SU-DHL-6 (cell line): Measurements from ENCODE around the gene SFRP5.

Experiments used
- H2AFZ ChIP-seq: fragments of 200-600 bp; sonication (generic); 2 replicates; pipeline ENCODE4 v1.6.1; 2014; ENCODE audit warnings: low read depth, mild to moderate bottlenecking, moderate library complexity, mixed read lengths, antibody characterized with exemption, low read length; ENCODE audit not compliant: severe bottlenecking
- H3F3A ChIP-seq: fragments of 200-600 bp; shearing (Covaris generic); 2 replicates; pipeline ENCODE4 v1.6.0; 2016; ENCODE audit warnings: antibody characterized with exemption, mild to moderate bottlenecking; ENCODE audit not compliant: insufficient read depth
- H3K27ac ChIP-seq: fragments of 200-600 bp; sonication (generic); 2 replicates; pipeline ENCODE4 v1.5.1; 2016; ENCODE audit warnings: low read depth, mild to moderate bottlenecking, low read length, moderate library complexity, mixed read lengths
- H3K27me3 ChIP-seq: fragments of 200-600 bp; sonication (generic), shearing (Covaris generic); 2 replicates; pipeline ENCODE4 v1.6.0; 2014; ENCODE audit warnings: mild to moderate bottlenecking, low read length
- H3K36me3 ChIP-seq: fragments of 200-600 bp; sonication (generic); 2 replicates; pipeline ENCODE4 v1.6.1; 2014; ENCODE audit warnings: mild to moderate bottlenecking, low read length, mixed read lengths
- H3K4me2 ChIP-seq: fragments of 300-600, 200-600 bp; shearing (Covaris generic), sonication (generic); 2 replicates; pipeline ENCODE4 v1.6.0; 2014; ENCODE audit warnings: low read length, low read depth, mild to moderate bottlenecking; ENCODE audit not compliant: poor library complexity, severe bottlenecking
- H3K4me3 ChIP-seq: fragments of 200-600 bp; sonication (generic); 2 replicates; pipeline ENCODE4 v1.5.1; 2014; ENCODE audit warnings: antibody characterized with exemption, low read length, mild to moderate bottlenecking, mixed read lengths; ENCODE audit not compliant: insufficient read depth, poor library complexity, severe bottlenecking
- H3K79me2 ChIP-seq: fragments of 200-600 bp; sonication (generic); 2 replicates; pipeline ENCODE4 v1.6.1; 2014; ENCODE audit warnings: mild to moderate bottlenecking, low read length, moderate library complexity; ENCODE audit not compliant: insufficient read depth
- H3K9ac ChIP-seq: fragments of 200-600 bp; sonication (generic); 2 replicates; pipeline ENCODE4 v1.7.0; 2014; ENCODE audit warnings: mild to moderate bottlenecking, low read length
- H3K9me2 ChIP-seq: fragments of 200-600 bp; sonication (generic); replicated peaks from 2 replicates; pipeline ENCODE4 v1.6.1; 2014; ENCODE audit warnings: low read length; ENCODE audit not compliant: insufficient read depth
- H3K9me3 ChIP-seq: fragments of 200-600 bp; sonication (generic); 2 replicates; pipeline ENCODE4 v1.6.1; 2014; ENCODE audit warnings: low read length, mixed read lengths; ENCODE audit not compliant: insufficient read depth
- H4K20me1 ChIP-seq: fragments of 200-600 bp; sonication (generic); 2 replicates; pipeline ENCODE4 v1.6.1; 2014; ENCODE audit warnings: low read depth, mild to moderate bottlenecking, antibody characterized with exemption, low read length, moderate library complexity, mixed read lengths
- CTCF ChIP-seq: fragments of 200-600 bp; sonication (generic); IDR thresholded peaks from one replicate; pipeline ENCODE4 v1.5.1; 2017; ENCODE audit warnings: antibody characterized with exemption, mild to moderate bottlenecking, low read length, moderate library complexity; ENCODE audit not compliant: insufficient read depth, poor library complexity, severe bottlenecking
- EZH2phosphoT487 ChIP-seq: fragments of 200-600 bp; sonication (generic), shearing (Covaris generic); conservative IDR thresholded peaks from 2 replicates; pipeline ENCODE4 v1.6.1; 2018; ENCODE audit warnings: mild to moderate bottlenecking, antibody characterized with exemption, low read length, moderate library complexity, mixed read lengths

SFRP5 gene

GRCh38 chr10:97782455-97783228, 10.8 kb upstream of the SFRP5 start:
- Histone ChIP-seq H3K4me2 (no peak overlapping the region), H4K20me1 (no peaks in the 10 kb centered on the region), H3K4me3 (no peak overlapping the region), H3K9ac (no peak overlapping the region), H3F3A (no peaks in the 10 kb centered on the region), H3K27me3 (no peaks in the 10 kb centered on the region), H3K36me3 (no peaks in the 10 kb centered on the region), H2AFZ (no peak overlapping the region), H3K9me2 (no peaks in the 10 kb centered on the region), H3K9me3 (no peaks in the 10 kb centered on the region), H3K27ac (no peak overlapping the region), H3K79me2 (no peaks in the 10 kb centered on the region)
- TF ChIP-seq CTCF (no peak), EZH2phosphoT487 (no peak)

GRCh38 chr10:97781618-97782331, 10.0 kb upstream of the SFRP5 start:
- no peaks in the 10 kb centered on the region for H3K79me2 ChIP-seq
- H2AFZ ChIP-seq = no peak overlapping the region
- no peak overlapping the region for H3K4me3 ChIP-seq
- H4K20me1 ChIP-seq = no peaks in the 10 kb centered on the region
- H3K9me2 ChIP-seq = no peaks in the 10 kb centered on the region
- no peaks in the 10 kb centered on the region for H3F3A ChIP-seq
- H3K27ac ChIP-seq = no peak overlapping the region
- H3K9ac ChIP-seq = no peak overlapping the region
- H3K9me3 ChIP-seq = no peaks in the 10 kb centered on the region
- TF ChIP-seq CTCF (no peak), EZH2phosphoT487 (no peak)
- H3K36me3 ChIP-seq = no peaks in the 10 kb centered on the region
- H3K4me2 ChIP-seq = no peak overlapping the region
- H3K27me3 ChIP-seq = no peaks in the 10 kb centered on the region

- Histone ChIP-seq H3K4me3 (no peak overlapping the region), H3K79me2 (no peaks in the 10 kb centered on the region), H3K36me3 (no peaks in the 10 kb centered on the region), H4K20me1 (no peaks in the 10 kb centered on the region), H3K9me2 (no peaks in the 10 kb centered on the region), H3K27me3 (no peaks in the 10 kb centered on the region), H3K4me2 (no peak overlapping the region), H3K27ac (no peak overlapping the region), H3K9me3 (no peaks in the 10 kb centered on the region), H2AFZ (no peak overlapping the region), H3F3A (no peaks in the 10 kb centered on the region), H3K9ac (no peak overlapping the region)
- no peak for TF ChIP-seq CTCF
- TF ChIP-seq EZH2phosphoT487 = no peak
Measured at GRCh38 chr10:97780841-97781617, 9.2 kb upstream of the SFRP5 start.
